ENCODE results near the gene ARSG. TPM values are rescaled to one million over a fixed set of nuclear protein-coding genes. Genes with fewer than 3 reads are reported as not detected.

Gene ARSG
- total and polyA plus RNA-seq, 9 of the 15 experiments (the other 6 are each of a cell fraction or from before 2014, with no cell fraction given), result 1.0 to 5.6 (median 1.8) TPM

DNA sequence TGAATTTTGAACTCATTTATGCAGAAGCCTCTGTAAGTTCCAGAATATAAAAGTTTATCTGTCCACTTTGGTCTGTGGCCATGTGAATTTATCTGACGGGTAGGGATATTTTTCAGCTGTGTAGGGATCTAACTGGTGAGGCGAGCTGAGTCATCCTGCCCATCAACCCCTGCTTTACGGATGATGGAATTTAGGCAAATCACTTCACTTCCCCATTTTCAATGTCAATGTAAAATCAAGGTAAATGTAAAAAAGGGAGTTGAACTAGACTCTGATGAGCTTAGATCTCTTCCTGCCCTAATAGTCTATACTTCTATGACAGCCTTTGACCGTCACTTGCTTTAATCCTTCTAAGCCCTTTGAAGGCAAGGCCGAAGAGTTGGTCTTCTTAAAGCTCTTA, 2.9 kb upstream of the ARSG start (continued):
- TF ChIP-seq, protein P1, sequence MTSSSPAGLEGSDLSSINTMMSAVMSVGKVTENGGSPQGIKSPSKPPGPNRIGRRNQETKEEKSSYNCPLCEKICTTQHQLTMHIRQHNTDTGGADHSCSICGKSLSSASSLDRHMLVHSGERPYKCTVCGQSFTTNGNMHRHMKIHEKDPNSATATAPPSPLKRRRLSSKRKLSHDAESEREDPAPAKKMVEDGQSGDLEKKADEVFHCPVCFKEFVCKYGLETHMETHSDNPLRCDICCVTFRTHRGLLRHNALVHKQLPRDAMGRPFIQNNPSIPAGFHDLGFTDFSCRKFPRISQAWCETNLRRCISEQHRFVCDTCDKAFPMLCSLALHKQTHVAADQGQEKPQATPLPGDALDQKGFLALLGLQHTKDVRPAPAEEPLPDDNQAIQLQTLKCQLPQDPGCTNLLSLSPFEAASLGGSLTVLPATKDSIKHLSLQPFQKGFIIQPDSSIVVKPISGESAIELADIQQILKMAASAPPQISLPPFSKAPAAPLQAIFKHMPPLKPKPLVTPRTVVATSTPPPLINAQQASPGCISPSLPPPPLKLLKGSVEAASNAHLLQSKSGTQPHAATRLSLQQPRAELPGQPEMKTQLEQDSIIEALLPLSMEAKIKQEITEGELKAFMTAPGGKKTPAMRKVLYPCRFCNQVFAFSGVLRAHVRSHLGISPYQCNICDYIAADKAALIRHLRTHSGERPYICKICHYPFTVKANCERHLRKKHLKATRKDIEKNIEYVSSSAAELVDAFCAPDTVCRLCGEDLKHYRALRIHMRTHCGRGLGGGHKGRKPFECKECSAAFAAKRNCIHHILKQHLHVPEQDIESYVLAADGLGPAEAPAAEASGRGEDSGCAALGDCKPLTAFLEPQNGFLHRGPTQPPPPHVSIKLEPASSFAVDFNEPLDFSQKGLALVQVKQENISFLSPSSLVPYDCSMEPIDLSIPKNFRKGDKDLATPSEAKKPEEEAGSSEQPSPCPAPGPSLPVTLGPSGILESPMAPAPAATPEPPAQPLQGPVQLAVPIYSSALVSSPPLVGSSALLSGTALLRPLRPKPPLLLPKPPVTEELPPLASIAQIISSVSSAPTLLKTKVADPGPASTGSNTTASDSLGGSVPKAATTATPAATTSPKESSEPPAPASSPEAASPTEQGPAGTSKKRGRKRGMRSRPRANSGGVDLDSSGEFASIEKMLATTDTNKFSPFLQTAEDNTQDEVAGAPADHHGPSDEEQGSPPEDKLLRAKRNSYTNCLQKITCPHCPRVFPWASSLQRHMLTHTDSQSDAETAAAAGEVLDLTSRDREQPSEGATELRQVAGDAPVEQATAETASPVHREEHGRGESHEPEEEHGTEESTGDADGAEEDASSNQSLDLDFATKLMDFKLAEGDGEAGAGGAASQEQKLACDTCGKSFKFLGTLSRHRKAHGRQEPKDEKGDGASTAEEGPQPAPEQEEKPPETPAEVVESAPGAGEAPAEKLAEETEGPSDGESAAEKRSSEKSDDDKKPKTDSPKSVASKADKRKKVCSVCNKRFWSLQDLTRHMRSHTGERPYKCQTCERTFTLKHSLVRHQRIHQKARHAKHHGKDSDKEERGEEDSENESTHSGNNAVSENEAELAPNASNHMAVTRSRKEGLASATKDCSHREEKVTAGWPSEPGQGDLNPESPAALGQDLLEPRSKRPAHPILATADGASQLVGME (CRISPR knock-in tag; IDR thresholded peaks at IDR 0.05), result no peak
- TF ChIP-seq MYBL2 (IDR thresholded peaks at IDR 0.05; ENCODE audit: low read depth) (no peak), MYBL2 (CRISPR knock-in tag; IDR thresholded peaks at IDR 0.05; ENCODE audit: borderline replicate concordance) (no peak), MCM3 (IDR thresholded peaks at IDR 0.05) (no peak), PCBP2 (IDR thresholded peaks at IDR 0.05; ENCODE audit: low read depth, low read length, poor library complexity, severe bottlenecking) (no peak), ZNF274 (IDR thresholded peaks at IDR 0.05; ENCODE audit: borderline replicate concordance, low read depth, low read length) (no peak), ZNF384 (IDR thresholded peaks at IDR 0.05; ENCODE audit: low read depth, low read length) (no peak), CAMTA2 (CRISPR knock-in tag; conservative IDR thresholded peaks at IDR 0.05) (no peak), ZFP36 (IDR thresholded peaks at IDR 0.05; ENCODE audit: low read depth, low read length, partially characterized antibody) (no peak), TEAD1 (CRISPR knock-in tag; IDR thresholded peaks at IDR 0.05) (peak in 1 of 2 experiments; percentile 60; a peak in 1 of 4 replicates), STAG1 (CRISPR knock-in tag; IDR thresholded peaks at IDR 0.05; ENCODE audit: borderline replicate concordance) (no peak), ZNF717 (CRISPR knock-in tag; IDR thresholded peaks at IDR 0.05) (no peak), PHF20 (IDR thresholded peaks at IDR 0.05; ENCODE audit: partially characterized antibody) (no peak), JUND (IDR thresholded peaks at IDR 0.05; ENCODE audit: borderline replicate concordance, low read depth, low read length) (peak; percentile 79), JUND (tag; IDR thresholded peaks at IDR 0.05; ENCODE audit: borderline replicate concordance, low read depth, low read length) (peak; percentile 78; the same call in 2 of the 3 replicates), ZNF785 (CRISPR knock-in tag; IDR thresholded peaks at IDR 0.05) (no peak), DDX20 (tag; IDR thresholded peaks at IDR 0.05; ENCODE audit: low read depth) (no peak), TARDBP (IDR thresholded peaks at IDR 0.05) (no peak), ZNF316 (IDR thresholded peaks at IDR 0.05) (peak; percentile 61), JUN (IDR thresholded peaks at IDR 0.05; ENCODE audit: borderline replicate concordance, low read depth, low read length) (0 out of 2 replicates have a peak, but pooled peaks have one; percentile 14), JUN (CRISPR knock-in tag; IDR thresholded peaks at IDR 0.05; ENCODE audit: borderline replicate concordance) (no peak), CREB1 (IDR thresholded peaks at IDR 0.05) (no peak), CREB1 (CRISPR knock-in tag; IDR thresholded peaks at IDR 0.05) (no peak)
- TF ChIP-seq, protein P2, sequence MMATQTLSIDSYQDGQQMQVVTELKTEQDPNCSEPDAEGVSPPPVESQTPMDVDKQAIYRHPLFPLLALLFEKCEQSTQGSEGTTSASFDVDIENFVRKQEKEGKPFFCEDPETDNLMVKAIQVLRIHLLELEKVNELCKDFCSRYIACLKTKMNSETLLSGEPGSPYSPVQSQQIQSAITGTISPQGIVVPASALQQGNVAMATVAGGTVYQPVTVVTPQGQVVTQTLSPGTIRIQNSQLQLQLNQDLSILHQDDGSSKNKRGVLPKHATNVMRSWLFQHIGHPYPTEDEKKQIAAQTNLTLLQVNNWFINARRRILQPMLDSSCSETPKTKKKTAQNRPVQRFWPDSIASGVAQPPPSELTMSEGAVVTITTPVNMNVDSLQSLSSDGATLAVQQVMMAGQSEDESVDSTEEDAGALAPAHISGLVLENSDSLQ (IDR thresholded peaks at IDR 0.05), result peak; percentile 69
- TF ChIP-seq, protein P3, sequence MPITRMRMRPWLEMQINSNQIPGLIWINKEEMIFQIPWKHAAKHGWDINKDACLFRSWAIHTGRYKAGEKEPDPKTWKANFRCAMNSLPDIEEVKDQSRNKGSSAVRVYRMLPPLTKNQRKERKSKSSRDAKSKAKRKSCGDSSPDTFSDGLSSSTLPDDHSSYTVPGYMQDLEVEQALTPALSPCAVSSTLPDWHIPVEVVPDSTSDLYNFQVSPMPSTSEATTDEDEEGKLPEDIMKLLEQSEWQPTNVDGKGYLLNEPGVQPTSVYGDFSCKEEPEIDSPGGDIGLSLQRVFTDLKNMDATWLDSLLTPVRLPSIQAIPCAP (CRISPR knock-in tag; IDR thresholded peaks at IDR 0.05; ENCODE audit: borderline replicate concordance), result no peak
